Fibroblast of skin of left biceps (primary cell): Measurements from ENCODE around the gene ADGRF3.
A peak's percentile ranks its signal among the peaks of the same experiment; 100 is the strongest.
"Not testable (repeated sequence)": the region's sequence is repeated elsewhere in the genome, so short reads cannot be mapped to it uniquely, and the experiment has no call there.

Experiments used
- DNase-seq, 2 experiments: peaks; one replicate each; pipeline ENCODE4 v3.0.0-alpha.2; 2013; ENCODE audit warnings: low read depth in 2 of 2

Gene ADGRF3

GRCh38 chr2:26317377-26318105 lies 29.0 kb downstream of the ADGRF3 start:
- DNase-seq = no peak

- DNase-seq = no peak
These were observed 29.7 kb downstream of the ADGRF3 start for GRCh38 chr2:26316845-26317244.

- no peak for DNase-seq
These were observed 30.5 kb downstream of the ADGRF3 start for GRCh38 chr2:26316041-26316440.

GRCh38 chr2:26314243-26314642 lies 32.3 kb downstream of the ADGRF3 start:
- DNase-seq = no peak

GRCh38 chr2:26313446-26313845 lies 33.1 kb downstream of the ADGRF3 start:
- no peak for DNase-seq

GRCh38 chr2:26312471-26312870 lies 34.1 kb downstream of the ADGRF3 start:
- DNase-seq = no peak

GRCh38 chr2:26309921-26310320 lies 36.7 kb downstream of the ADGRF3 start:
- DNase-seq = no peak

- DNase-seq = no peak
These were observed 41.0 kb downstream of the ADGRF3 start for GRCh38 chr2:26305540-26305939.

GRCh38 chr2:26305094-26305493 lies 41.5 kb downstream of the ADGRF3 start:
- DNase-seq = not testable (repeated sequence)

GRCh38 chr2:26302846-26303245 lies 43.7 kb downstream of the ADGRF3 start:
- no peak for DNase-seq

- no peak for DNase-seq
These were observed 46.2 kb downstream of the ADGRF3 start for GRCh38 chr2:26300234-26300925.

- peak in 1 of 2 experiments; percentile 17 for DNase-seq
These were observed 47.0 kb downstream of the ADGRF3 start for GRCh38 chr2:26299471-26300101.

- peak in 1 of 2 experiments; percentile 5 for DNase-seq
These were observed 47.8 kb downstream of the ADGRF3 start for GRCh38 chr2:26298638-26299393.

- no peak for DNase-seq
These were observed 48.3 kb downstream of the ADGRF3 start for GRCh38 chr2:26298286-26298637.

GRCh38 chr2:26297061-26297460 lies 49.5 kb downstream of the ADGRF3 start:
- no peak for DNase-seq

- no peak for DNase-seq
These were observed 51.1 kb downstream of the ADGRF3 start for GRCh38 chr2:26295511-26295910.

GRCh38 chr2:26292646-26293045 lies 53.9 kb downstream of the ADGRF3 start:
- DNase-seq = no peak

GRCh38 chr2:26290001-26290400 lies 56.6 kb downstream of the ADGRF3 start:
- DNase-seq = no peak

- no peak for DNase-seq
These were observed 60.7 kb downstream of the ADGRF3 start for GRCh38 chr2:26285931-26286330.

GRCh38 chr2:26284132-26284531 lies 62.5 kb downstream of the ADGRF3 start:
- peak in 1 of 2 experiments; percentile 4 for DNase-seq

GRCh38 chr2:26283606-26284005 lies 63.0 kb downstream of the ADGRF3 start:
- DNase-seq = no peak

- no peak for DNase-seq
These were observed 65.4 kb downstream of the ADGRF3 start for GRCh38 chr2:26281226-26281625.
